Uterus (tissue), 2 donors: Measurements from ENCODE around the gene TNNI3K.

ENCODE experiments used
- POLR2A ChIP-seq, 2 donors: fragments of 450-650 bp; IDR thresholded peaks; one replicate each; pipeline ENCODE4 v1.6.1; 2016; ENCODE audit warnings: antibody characterized with exemption in 2 of 2, mild to moderate bottlenecking in 1 of 2, moderate library complexity in 1 of 2
- TF ChIP-seq, protein P1 (sequence below), 4 experiments: fragments of 200-600 bp in 2 of 4; fragments of 450-650 bp in 2 of 4; sonication (generic) in 2 of 4; IDR thresholded peaks; one replicate each; pipeline ENCODE4 v1.5.1; 2016 to 2019; ENCODE audit warnings: antibody characterized with exemption in 4 of 4, mild to moderate bottlenecking in 2 of 4, moderate library complexity in 1 of 4

DNA sequence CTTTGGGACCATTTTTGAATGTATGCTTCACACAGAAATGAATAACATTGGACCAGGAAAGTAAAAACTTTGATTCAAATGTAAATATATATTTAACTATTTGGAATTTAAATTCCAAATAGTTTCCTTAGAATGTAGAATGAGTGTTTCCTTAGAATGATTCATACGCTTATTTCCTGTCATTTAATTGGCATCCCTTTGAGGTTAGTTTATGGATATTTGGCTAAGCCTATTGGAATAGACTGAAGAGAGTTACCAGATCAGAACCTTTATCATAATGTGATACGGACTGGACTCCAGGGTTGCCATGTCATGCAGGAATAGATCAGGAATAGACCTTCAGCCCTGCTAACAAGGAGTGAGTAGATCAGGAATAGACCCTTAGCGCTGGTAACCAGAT, 133.1 kb downstream of the TNNI3K start:
- TF ChIP-seq, protein P1, sequence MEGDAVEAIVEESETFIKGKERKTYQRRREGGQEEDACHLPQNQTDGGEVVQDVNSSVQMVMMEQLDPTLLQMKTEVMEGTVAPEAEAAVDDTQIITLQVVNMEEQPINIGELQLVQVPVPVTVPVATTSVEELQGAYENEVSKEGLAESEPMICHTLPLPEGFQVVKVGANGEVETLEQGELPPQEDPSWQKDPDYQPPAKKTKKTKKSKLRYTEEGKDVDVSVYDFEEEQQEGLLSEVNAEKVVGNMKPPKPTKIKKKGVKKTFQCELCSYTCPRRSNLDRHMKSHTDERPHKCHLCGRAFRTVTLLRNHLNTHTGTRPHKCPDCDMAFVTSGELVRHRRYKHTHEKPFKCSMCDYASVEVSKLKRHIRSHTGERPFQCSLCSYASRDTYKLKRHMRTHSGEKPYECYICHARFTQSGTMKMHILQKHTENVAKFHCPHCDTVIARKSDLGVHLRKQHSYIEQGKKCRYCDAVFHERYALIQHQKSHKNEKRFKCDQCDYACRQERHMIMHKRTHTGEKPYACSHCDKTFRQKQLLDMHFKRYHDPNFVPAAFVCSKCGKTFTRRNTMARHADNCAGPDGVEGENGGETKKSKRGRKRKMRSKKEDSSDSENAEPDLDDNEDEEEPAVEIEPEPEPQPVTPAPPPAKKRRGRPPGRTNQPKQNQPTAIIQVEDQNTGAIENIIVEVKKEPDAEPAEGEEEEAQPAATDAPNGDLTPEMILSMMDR (IDR thresholded peaks at IDR 0.05), result no peak
- no peak for TF ChIP-seq POLR2A (IDR thresholded peaks at IDR 0.05)
